Brain microvascular endothelial cell (primary cell): ENCODE data around the gene TNNC2.
A peak's percentile ranks its signal among the peaks of the same experiment; 100 is the strongest.
"Not testable (repeated sequence)": the region's sequence is repeated elsewhere in the genome, so short reads cannot be mapped to it uniquely, and the experiment has no call there.

Experiments
- DNase-seq: peaks from one replicate; pipeline ENCODE4 v3.0.0-alpha.2; 2020
- H3K27ac ChIP-seq: fragments of 250-450 bp; sonication (Bioruptor Pico); 2 replicates; pipeline ENCODE4 v1.5.1; 2020; ENCODE audit warnings: mild to moderate bottlenecking, moderate library complexity
- H3K27me3 ChIP-seq: fragments of 250-450 bp; sonication (Bioruptor Pico); replicated peaks from 2 replicates; pipeline ENCODE4 v1.5.1; 2020; ENCODE audit warnings: mild to moderate bottlenecking
- H3K36me3 ChIP-seq: fragments of 250-450 bp; sonication (Bioruptor Pico); replicated peaks from 2 replicates; pipeline ENCODE4 v1.5.1; 2020; ENCODE audit warnings: mild to moderate bottlenecking
- H3K4me3 ChIP-seq: 2 replicates; pipeline ENCODE4 v1.5.1; 2011; ENCODE audit warnings: low read depth, mild to moderate bottlenecking, control low read depth, low read length, moderate library complexity
- CTCF ChIP-seq: IDR thresholded peaks from 2 replicates; pipeline ENCODE4 v1.5.1; 2011; ENCODE audit warnings: low read depth, mild to moderate bottlenecking, moderate library complexity, low read length, control low read depth, inconsistent platforms; ENCODE audit errors: missing control alignments
- in situ Hi-C: cut with HindIII; loops from 2 replicates; pipeline ENCODE4 v1.10.0; 2017; ENCODE audit warnings: low sequenced_read_pairs, low pct_ligation_motif_present

TNNC2 gene

DNA sequence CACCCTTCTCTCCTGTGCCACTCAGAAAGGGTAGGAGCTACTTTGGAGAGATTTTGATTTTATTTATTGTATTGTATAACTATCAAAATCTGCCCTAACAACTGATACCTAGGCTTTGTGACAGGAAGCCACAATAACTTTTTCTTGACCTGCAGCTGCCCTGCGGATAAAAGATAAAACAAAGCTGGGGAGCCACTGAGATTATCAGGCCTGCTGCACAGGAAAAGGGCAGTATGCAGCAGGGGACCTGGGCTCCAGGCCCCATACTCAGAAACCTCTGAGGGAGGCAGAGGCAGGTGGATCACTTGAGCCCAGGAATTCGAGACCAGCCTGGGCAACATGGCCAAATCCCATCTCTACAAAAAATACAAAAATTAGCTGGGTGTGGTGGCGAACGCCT lies 5.5 kb upstream of the TNNC2 start:
- in situ Hi-C loops: no loop called here
- H3K4me3 ChIP-seq: no peak overlapping the region
- H3K27ac ChIP-seq: no peak overlapping the region

GRCh38 chr20:45829673-45830106 lies 2.6 kb upstream of the TNNC2 start:
- not testable (repeated sequence) for H3K4me3 ChIP-seq, DNase-seq, H3K36me3 ChIP-seq

More for the DNA sequence above, 5.5 kb upstream of the TNNC2 start:
- no peak for TF ChIP-seq CTCF
- Histone ChIP-seq H3K27me3 (no peaks in the 10 kb centered on the region), H3K36me3 (peaks cover 5% of the 10 kb centered on the region)
- DNase-seq: no peak

GRCh38 chr20:45828589-45828988 lies 1.5 kb upstream of the TNNC2 start:
- H3K36me3 ChIP-seq: no peaks in the 10 kb centered on the region
- no peak for TF ChIP-seq CTCF
- no peak for DNase-seq
- no peak overlapping the region for H3K4me3 ChIP-seq
- in situ Hi-C loops: no loop called here
- no peak overlapping the region for H3K27ac ChIP-seq
- H3K27me3 ChIP-seq: no peaks in the 10 kb centered on the region

More at GRCh38 chr20:45829673-45830106, 2.6 kb upstream of the TNNC2 start:
- in situ Hi-C loops, H3K27ac ChIP-seq, H3K27me3 ChIP-seq: not testable (repeated sequence)

GRCh38 chr20:45827712-45828111 lies 600 bp upstream of the TNNC2 start:
- TF ChIP-seq CTCF: no peak
- H3K27me3 ChIP-seq: no peaks in the 10 kb centered on the region
- no peak overlapping the region for H3K4me3 ChIP-seq
- H3K27ac ChIP-seq: no peak overlapping the region
- DNase-seq: no peak
- in situ Hi-C loops: no loop called here
- H3K36me3 ChIP-seq: no peaks in the 10 kb centered on the region

DNA sequence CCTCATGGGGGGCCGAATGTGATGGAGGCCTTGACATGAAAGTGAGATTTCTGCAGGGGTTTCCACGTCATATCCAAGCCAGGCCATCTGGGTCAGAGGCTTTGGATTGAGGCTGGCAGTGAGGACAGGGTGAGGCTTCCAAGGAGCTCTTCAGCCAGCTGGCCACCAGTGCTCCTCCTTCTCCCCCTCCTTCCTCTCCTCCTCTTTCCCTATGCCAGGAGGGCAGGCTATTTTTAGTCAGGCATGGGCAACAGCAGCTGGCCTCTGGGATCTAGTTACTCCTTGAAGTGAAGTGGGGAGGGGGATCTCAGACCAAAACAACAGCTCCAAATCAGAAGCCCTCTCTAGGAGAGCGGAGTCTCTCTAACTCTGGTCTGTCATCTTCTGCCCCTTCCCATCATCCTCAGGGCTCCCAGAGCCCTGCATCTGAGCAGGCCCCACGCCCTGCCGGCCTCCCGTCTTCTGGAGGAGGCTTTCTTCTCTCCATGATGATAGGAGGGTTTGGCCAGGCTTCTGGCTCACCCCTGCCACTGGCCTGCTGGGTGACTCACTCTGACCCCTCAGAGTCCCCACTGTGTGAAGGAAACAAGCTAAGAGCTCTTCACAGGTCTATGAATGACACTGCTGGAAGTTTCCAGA lies 612 bp downstream of the TNNC2 start:
- Histone ChIP-seq H3K27me3 (no peaks in the 10 kb centered on the region), H3K27ac (no peak overlapping the region), H3K36me3 (no peaks in the 10 kb centered on the region), H3K4me3 (no peak overlapping the region)
- in situ Hi-C loops: no loop called here
- peak; percentile 39 for DNase-seq
- no peak for TF ChIP-seq CTCF

GRCh38 chr20:45823949-45824835 lies 2.9 kb downstream of the TNNC2 start:
- Histone ChIP-seq H3K4me3 (no peak overlapping the region), H3K27ac (no peak overlapping the region)
- no peak for DNase-seq

More at GRCh38 chr20:45823949-45824835, 2.9 kb downstream of the TNNC2 start:
- TF ChIP-seq CTCF: peak; percentile 64
- Histone ChIP-seq H3K27me3 (no peaks in the 10 kb centered on the region), H3K36me3 (no peaks in the 10 kb centered on the region)
- in situ Hi-C loops: no loop called here
